MM.1S (cell line): ENCODE results near the gene MICU1.
A peak's percentile ranks its signal among the peaks of the same experiment; 100 is the strongest.

Experiments
- DNase-seq: peaks from one replicate; pipeline ENCODE4 v3.0.0-alpha.2; 2015
- H2AFZ ChIP-seq: fragments of 300-600 bp; sonication (generic); 2 replicates; pipeline ENCODE4 v1.6.0; 2016; ENCODE audit warnings: antibody characterized with exemption, low read length
- H3F3A ChIP-seq: fragments of 300-600 bp; sonication (generic); 2 replicates; pipeline ENCODE4 v1.6.1; 2016; ENCODE audit warnings: mild to moderate bottlenecking, antibody characterized with exemption, low read length, moderate library complexity, mixed read lengths; ENCODE audit not compliant: insufficient read depth
- H3K27ac ChIP-seq: fragments of 300-600 bp; sonication (generic); 2 replicates; pipeline ENCODE4 v1.5.1; 2016; ENCODE audit warnings: mild to moderate bottlenecking, low read length
- H3K27me3 ChIP-seq: fragments of 300-600 bp; sonication (generic); replicated peaks from 2 replicates; pipeline ENCODE4 v1.6.0; 2016; ENCODE audit warnings: low read length; ENCODE audit not compliant: insufficient read depth
- H3K36me3 ChIP-seq: fragments of 300-600 bp; sonication (generic); replicated peaks from 2 replicates; pipeline ENCODE4 v1.6.1; 2016; ENCODE audit warnings: mild to moderate bottlenecking, low read length, mixed read lengths; ENCODE audit not compliant: insufficient read depth
- H3K4me1 ChIP-seq: fragments of 300-600 bp; sonication (generic); 2 replicates; pipeline ENCODE4 v1.6.1; 2016; ENCODE audit warnings: low read length, mixed read lengths
- H3K4me2 ChIP-seq: fragments of 300-600 bp; sonication (generic); 2 replicates; pipeline ENCODE4 v1.6.0; 2016; ENCODE audit warnings: low read depth, low read length
- H3K4me3 ChIP-seq: fragments of 300-600 bp; sonication (generic); 2 replicates; pipeline ENCODE4 v1.5.1; 2016; ENCODE audit warnings: low read length, mixed read lengths
- H3K79me2 ChIP-seq: fragments of 300-600 bp; sonication (generic); 2 replicates; pipeline ENCODE4 v1.6.1; 2016; ENCODE audit warnings: mixed run types, low read length, mixed read lengths
- H3K9ac ChIP-seq: fragments of 300-600 bp; sonication (generic); 2 replicates; pipeline ENCODE4 v1.6.1; 2016; ENCODE audit warnings: low read length, mixed read lengths
- H3K9me2 ChIP-seq: fragments of 300-600 bp; sonication (generic); replicated peaks from 2 replicates; pipeline ENCODE4 v1.6.1; 2016; ENCODE audit warnings: mild to moderate bottlenecking, low read length, mixed read lengths; ENCODE audit not compliant: insufficient read depth
- H3K9me3 ChIP-seq: fragments of 300-600 bp; sonication (generic); replicated peaks from 2 replicates; pipeline ENCODE4 v1.6.1; 2016; ENCODE audit warnings: mild to moderate bottlenecking, low read length, mixed read lengths; ENCODE audit not compliant: insufficient read depth
- H4K20me1 ChIP-seq: fragments of 300-600 bp; sonication (generic); 2 replicates; pipeline ENCODE4 v1.6.1; 2016; ENCODE audit warnings: mild to moderate bottlenecking, low read length, moderate library complexity, mixed read lengths; ENCODE audit not compliant: insufficient read depth
- EZH2 ChIP-seq: fragments of 300-600 bp; sonication (generic); optimal IDR thresholded peaks from 2 replicates; pipeline ENCODE3; 2017; ENCODE audit warnings: low read depth, mild to moderate bottlenecking, antibody characterized with exemption, low read length, mixed read lengths
- EZH2phosphoT487 ChIP-seq: fragments of 300-600 bp; sonication (generic); IDR thresholded peaks from 2 replicates; pipeline ENCODE4 v1.6.1; 2018; ENCODE audit warnings: antibody characterized with exemption, low read length
- TF ChIP-seq, protein P1 (sequence below): fragments of 300-600 bp; sonication (generic); IDR thresholded peaks from 2 replicates; pipeline ENCODE4 v1.5.1; 2016; ENCODE audit warnings: antibody characterized with exemption, low read length, mixed read lengths

The MICU1 gene

GRCh38 chr10:72574636-72575035, 51.2 kb downstream of the MICU1 start:
- Histone ChIP-seq H3K9ac (no peak overlapping the region), H3F3A (0 out of 2 replicates have a peak, but pooled peaks cover 2% of the 10 kb centered on the region), H3K4me1 (no peaks in the 10 kb centered on the region), H3K27ac (no peak overlapping the region), H3K4me3 (no peak overlapping the region), H3K9me2 (no peaks in the 10 kb centered on the region), H3K36me3 (no peaks in the 10 kb centered on the region), H3K27me3 (no peaks in the 10 kb centered on the region), H3K9me3 (no peaks in the 10 kb centered on the region), H3K79me2 (peaks cover 9% of the 10 kb centered on the region; the same call in 1 of the 2 replicates), H2AFZ (no peak overlapping the region), H4K20me1 (no peaks in the 10 kb centered on the region), H3K4me2 (no peak overlapping the region)
- DNase-seq: no peak
- TF ChIP-seq EZH2phosphoT487 (no peak), EZH2 (no peak)
- TF ChIP-seq, protein P1, sequence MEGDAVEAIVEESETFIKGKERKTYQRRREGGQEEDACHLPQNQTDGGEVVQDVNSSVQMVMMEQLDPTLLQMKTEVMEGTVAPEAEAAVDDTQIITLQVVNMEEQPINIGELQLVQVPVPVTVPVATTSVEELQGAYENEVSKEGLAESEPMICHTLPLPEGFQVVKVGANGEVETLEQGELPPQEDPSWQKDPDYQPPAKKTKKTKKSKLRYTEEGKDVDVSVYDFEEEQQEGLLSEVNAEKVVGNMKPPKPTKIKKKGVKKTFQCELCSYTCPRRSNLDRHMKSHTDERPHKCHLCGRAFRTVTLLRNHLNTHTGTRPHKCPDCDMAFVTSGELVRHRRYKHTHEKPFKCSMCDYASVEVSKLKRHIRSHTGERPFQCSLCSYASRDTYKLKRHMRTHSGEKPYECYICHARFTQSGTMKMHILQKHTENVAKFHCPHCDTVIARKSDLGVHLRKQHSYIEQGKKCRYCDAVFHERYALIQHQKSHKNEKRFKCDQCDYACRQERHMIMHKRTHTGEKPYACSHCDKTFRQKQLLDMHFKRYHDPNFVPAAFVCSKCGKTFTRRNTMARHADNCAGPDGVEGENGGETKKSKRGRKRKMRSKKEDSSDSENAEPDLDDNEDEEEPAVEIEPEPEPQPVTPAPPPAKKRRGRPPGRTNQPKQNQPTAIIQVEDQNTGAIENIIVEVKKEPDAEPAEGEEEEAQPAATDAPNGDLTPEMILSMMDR: no peak

DNA sequence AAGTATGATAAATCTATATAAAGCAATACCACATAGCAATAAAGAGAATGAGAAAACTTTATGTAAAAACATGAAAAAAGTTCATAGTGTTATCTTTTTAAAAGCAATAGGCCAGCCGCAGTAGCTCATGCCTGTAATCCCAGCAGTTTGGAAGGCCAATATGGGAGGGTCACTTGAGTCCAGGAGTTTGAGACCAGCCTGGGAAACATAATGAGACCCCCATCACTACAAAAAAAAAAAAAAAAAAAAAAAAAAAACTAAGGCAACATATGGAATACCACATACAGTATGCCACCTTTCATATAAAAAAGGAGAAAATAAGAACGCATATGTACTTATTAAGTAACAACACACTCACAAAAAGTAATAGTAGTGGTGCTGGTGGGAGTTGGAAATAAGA, 52.8 kb downstream of the MICU1 start:
- Histone ChIP-seq H3K36me3 (no peaks in the 10 kb centered on the region), H2AFZ (no peak overlapping the region), H4K20me1 (no peaks in the 10 kb centered on the region), H3K27me3 (no peaks in the 10 kb centered on the region), H3K9me2 (no peaks in the 10 kb centered on the region), H3K4me1 (no peaks in the 10 kb centered on the region), H3K9me3 (no peaks in the 10 kb centered on the region), H3K79me2 (peaks cover 5% of the 10 kb centered on the region; the same call in 1 of the 2 replicates), H3K4me3 (no peak overlapping the region), H3K4me2 (no peak overlapping the region), H3F3A (0 out of 2 replicates have a peak, but pooled peaks cover 2% of the 10 kb centered on the region), H3K9ac (no peak overlapping the region), H3K27ac (no peak overlapping the region)
- no peak for TF ChIP-seq EZH2
- DNase-seq: no peak

DNA sequence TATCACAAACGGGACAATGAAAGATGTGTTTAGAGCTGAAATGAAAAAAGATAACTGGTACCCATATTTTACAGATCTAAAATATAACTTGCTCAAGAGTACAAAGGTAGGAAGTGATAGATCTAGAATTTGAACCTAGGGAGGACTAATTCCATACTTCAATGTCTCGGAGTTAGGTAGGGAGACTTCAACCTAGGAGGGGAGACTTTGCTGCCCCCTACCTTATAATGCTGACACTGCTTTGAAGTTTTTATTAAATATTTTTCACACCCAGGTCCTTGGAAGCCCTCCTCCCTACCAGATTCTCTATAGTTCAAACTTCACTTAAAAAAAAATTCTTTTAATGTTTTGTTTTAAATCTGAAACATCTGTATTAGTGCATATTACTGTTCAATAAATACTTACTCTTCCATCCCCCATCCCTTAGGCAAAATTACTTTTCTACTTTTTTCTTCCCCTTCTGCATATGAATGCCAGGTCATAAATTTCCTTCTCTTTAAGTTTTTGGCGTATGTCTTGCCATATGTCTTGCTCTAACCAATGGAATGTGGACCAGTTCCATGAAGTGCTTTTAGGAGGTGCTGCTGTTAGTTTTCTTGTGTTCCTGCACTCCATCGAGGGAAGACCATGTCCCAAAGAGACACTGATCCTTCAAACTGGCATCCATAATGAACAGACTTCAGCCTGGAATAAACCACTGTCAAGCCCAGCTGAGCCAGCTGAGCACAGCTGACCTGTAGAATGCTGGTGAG, 57.8 kb downstream of the MICU1 start:
- H3F3A ChIP-seq: peaks cover 9% of the 10 kb centered on the region
- DNase-seq: no peak
- no peak overlapping the region for H3K9ac ChIP-seq
- H3K36me3 ChIP-seq: no peaks in the 10 kb centered on the region
- H3K27me3 ChIP-seq: no peaks in the 10 kb centered on the region
- no peak overlapping the region for H2AFZ ChIP-seq
- no peaks in the 10 kb centered on the region for H3K9me2 ChIP-seq
- H3K79me2 ChIP-seq: 0 out of 2 replicates have a peak, but pooled peaks cover 5% of the 10 kb centered on the region
- TF ChIP-seq, protein P1: peak; percentile 35
- TF ChIP-seq EZH2: no peak
- peaks cover 4% of the 10 kb centered on the region for H3K4me1 ChIP-seq
- no peak overlapping the region for H3K4me2 ChIP-seq
- H3K4me3 ChIP-seq: no peak overlapping the region
- H3K27ac ChIP-seq: no peak overlapping the region
- H4K20me1 ChIP-seq: no peaks in the 10 kb centered on the region
- H3K9me3 ChIP-seq: no peaks in the 10 kb centered on the region

DNA sequence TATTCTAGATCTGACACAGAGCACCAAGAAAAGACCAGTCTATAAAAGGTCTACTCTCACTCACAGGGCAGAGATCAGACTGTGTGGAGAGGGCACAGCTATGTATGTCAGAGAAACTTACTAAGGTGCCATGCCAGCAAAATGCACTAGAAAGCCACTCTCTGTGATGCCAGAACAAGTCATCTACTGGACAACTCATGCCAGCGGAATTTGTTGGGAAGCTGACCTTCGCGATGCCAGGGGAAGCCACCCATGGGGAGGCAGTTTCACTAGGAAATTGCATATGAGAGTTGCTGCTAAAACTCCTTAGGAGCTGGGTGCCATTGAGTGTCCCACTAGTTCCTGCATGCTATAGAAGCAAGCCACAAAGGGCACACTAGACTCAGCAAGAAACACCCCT, 58.5 kb downstream of the MICU1 start:
- Histone ChIP-seq H3K27me3 (no peaks in the 10 kb centered on the region), H4K20me1 (no peaks in the 10 kb centered on the region), H3K9me3 (no peaks in the 10 kb centered on the region), H3K9ac (no peak overlapping the region), H3F3A (peaks cover 15% of the 10 kb centered on the region), H3K27ac (no peak overlapping the region), H3K79me2 (0 out of 2 replicates have a peak, but pooled peaks cover 5% of the 10 kb centered on the region), H3K4me1 (peaks cover 11% of the 10 kb centered on the region), H2AFZ (no peak overlapping the region), H3K9me2 (no peaks in the 10 kb centered on the region), H3K4me3 (no peak overlapping the region), H3K36me3 (no peaks in the 10 kb centered on the region), H3K4me2 (no peak overlapping the region)
- DNase-seq: no peak
- no peak for TF ChIP-seq EZH2phosphoT487
